Neuron (in vitro differentiated cells): ENCODE measurements around the gene TRPM2.

ENCODE experiments used
- H2AFZ ChIP-seq: one replicate; pipeline ENCODE4 v1.6.1; 2013; ENCODE audit warnings: low read depth, mild to moderate bottlenecking, inconsistent platforms, low read length, moderate library complexity
- H3K27me3 ChIP-seq: one replicate; pipeline ENCODE4 v1.6.1; 2013; ENCODE audit warnings: low read length; ENCODE audit not compliant: insufficient read depth
- H3K36me3 ChIP-seq: one replicate; pipeline ENCODE4 v1.6.1; 2013; ENCODE audit warnings: low read length; ENCODE audit not compliant: insufficient read depth
- H3K4me1 ChIP-seq: one replicate; pipeline ENCODE4 v1.6.1; 2013; ENCODE audit warnings: low read length; ENCODE audit not compliant: insufficient read depth
- H3K4me3 ChIP-seq: 2 replicates; pipeline ENCODE4 v1.5.1; 2013; ENCODE audit warnings: mild to moderate bottlenecking, low read length, moderate library complexity
- H3K9me3 ChIP-seq: one replicate; pipeline ENCODE4 v1.6.1; 2013; ENCODE audit warnings: low read length

TRPM2 gene

DNA sequence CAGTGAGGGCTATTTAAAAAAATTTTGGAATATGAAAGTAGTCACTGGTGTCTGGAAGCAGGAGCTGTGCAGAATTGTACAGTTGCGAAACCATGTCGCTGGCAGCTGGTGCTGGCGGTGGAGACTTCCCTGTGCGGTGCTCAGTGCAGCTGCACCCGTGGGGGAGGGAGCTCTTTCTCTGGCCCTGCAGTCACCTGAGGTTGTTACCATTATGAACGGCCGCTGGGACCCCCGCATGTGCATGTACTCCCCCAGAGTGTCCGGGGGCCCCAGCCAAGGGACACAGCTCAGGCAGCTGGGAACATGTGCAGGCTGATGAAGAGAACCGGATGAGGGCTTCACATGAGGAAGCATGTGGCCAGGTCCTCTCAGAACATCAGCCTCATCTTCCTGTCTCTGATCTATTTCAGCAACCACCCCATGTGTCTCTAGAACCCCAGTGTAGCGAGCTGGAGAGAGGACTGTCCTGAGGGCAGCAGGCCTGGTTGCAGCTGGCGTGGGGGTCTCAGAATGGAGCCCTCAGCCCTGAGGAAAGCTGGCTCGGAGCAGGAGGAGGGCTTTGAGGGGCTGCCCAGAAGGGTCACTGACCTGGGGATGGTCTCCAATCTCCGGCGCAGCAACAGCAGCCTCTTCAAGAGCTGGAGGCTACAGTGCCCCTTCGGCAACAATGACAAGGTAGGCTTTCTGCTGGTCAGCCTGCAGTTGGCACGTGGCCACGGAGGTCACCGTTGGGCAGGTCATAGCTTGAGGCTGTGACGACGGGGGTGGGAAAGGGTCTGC lies at the start of gene TRPM2:
TRPM2 (plus strand) TSS at position 431 of the 780 bp plus-strand sequence; CDS start at position 511, 80 bp downstream.
- Histone ChIP-seq H3K4me3 (no peak within 1 kb of the TSS), H3K4me1 (peaks cover 9% of the 10 kb centered on the region), H2AFZ (no peak within 1 kb of the TSS), H3K36me3 (no peaks in the 10 kb centered on the region), H3K9me3 (peaks cover 4% of the 10 kb centered on the region), H3K27me3 (no peaks in the 10 kb centered on the region)

- Histone ChIP-seq H3K4me3 (no peak overlapping the region), H3K9me3 (no peaks in the 10 kb centered on the region), H3K4me1 (peaks cover 52% of the 10 kb centered on the region), H3K36me3 (no peaks in the 10 kb centered on the region), H2AFZ (no peak overlapping the region), H3K27me3 (no peaks in the 10 kb centered on the region)
Observed at GRCh38 chr21:44304011-44304616, 49.3 kb upstream of the TRPM2 start.

DNA sequence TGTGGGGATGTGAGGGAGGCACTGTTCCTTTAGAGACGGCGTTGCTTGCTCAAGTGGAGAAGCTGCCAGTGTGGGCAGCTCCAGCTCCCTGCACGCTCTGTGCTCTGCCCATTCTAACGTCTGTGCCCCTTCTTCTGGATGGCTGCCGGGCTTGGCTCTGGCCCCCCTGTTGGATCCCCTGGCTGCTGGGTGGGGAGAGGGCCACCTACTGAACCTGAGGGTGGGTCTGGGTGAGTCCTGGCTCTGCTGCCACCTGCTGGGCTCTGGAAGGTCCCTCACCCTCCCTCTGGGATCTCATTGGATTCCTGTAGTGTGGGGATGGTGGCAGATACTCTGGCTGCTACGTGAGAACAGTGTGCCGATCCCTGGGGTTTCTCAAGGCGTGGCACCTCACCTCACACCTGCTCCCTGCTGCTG lies 48.5 kb upstream of the TRPM2 start:
- peaks cover 52% of the 10 kb centered on the region for H3K4me1 ChIP-seq
- H2AFZ ChIP-seq = no peak overlapping the region
- no peak overlapping the region for H3K4me3 ChIP-seq
- no peaks in the 10 kb centered on the region for H3K36me3 ChIP-seq
- H3K9me3 ChIP-seq = no peaks in the 10 kb centered on the region
- H3K27me3 ChIP-seq = no peaks in the 10 kb centered on the region

- Histone ChIP-seq H3K27me3 (no peaks in the 10 kb centered on the region), H3K4me3 (no peak overlapping the region), H3K4me1 (peaks cover 50% of the 10 kb centered on the region), H2AFZ (no peak overlapping the region), H3K36me3 (no peaks in the 10 kb centered on the region), H3K9me3 (no peaks in the 10 kb centered on the region)
Observed at GRCh38 chr21:44305691-44306090, 47.7 kb upstream of the TRPM2 start.

DNA sequence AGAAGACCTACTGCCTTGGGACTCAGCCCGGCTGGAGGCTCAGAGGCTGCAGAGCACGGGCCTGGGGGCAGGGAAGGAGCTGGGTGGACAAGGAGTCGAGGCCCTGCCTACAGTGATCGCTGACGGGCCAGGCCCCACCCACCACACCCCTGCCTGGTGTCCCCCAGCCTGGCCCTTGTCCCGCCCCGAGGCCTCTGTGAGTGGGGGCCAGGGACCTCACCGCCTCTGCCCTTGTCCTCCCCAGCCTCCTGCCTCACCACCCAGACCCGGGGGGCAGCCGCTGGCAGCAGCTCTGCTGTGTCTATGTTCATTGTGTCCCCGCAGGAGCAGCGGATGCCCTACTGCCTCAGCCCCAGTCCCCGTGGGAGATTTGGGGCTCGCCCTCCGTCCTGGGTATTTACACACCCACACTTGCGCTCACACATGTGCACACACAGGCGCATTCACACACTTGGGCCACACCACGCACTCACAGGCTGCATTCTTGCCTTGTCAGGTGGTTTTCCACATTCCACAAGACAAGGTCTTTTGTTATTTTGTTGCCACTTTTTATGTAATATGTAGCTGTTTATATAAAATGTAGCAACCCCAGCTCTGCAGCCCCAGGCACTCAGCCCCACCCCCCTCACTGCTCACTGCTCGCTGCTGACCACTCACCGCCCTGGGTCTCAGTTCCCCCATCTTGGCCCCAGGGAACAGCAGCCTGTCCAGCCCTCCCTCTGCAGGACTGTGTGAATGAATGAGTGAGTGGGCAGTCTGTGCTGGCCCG lies 46.3 kb upstream of the TRPM2 start:
- Histone ChIP-seq H3K27me3 (no peaks in the 10 kb centered on the region), H3K36me3 (peaks cover 12% of the 10 kb centered on the region), H3K9me3 (no peaks in the 10 kb centered on the region), H3K4me3 (no peak overlapping the region), H3K4me1 (peaks cover 42% of the 10 kb centered on the region), H2AFZ (no peak overlapping the region)

- no peak overlapping the region for H2AFZ ChIP-seq
- no peaks in the 10 kb centered on the region for H3K27me3 ChIP-seq
- peaks cover 24% of the 10 kb centered on the region for H3K4me1 ChIP-seq
- peaks cover 36% of the 10 kb centered on the region for H3K36me3 ChIP-seq
- no peak overlapping the region for H3K4me3 ChIP-seq
- H3K9me3 ChIP-seq = no peaks in the 10 kb centered on the region
Observed at GRCh38 chr21:44310628-44311507, 42.6 kb upstream of the TRPM2 start.

DNA sequence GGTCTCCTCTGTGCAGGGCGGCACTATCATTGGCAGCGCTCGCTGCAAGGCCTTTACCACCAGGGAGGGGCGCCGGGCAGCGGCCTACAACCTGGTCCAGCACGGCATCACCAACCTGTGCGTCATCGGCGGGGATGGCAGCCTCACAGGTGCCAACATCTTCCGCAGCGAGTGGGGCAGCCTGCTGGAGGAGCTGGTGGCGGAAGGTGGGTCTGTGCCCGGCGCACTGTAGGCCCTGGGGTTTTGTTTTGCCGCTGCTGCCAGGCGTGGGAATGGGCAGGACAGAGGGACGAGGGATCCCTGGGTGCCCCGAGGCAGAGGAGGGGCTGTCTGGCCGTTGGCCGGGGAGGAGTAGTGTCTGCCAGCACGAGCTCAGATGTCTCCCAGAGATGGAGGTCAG lies 41.3 kb upstream of the TRPM2 start:
- Histone ChIP-seq H3K36me3 (peaks cover 47% of the 10 kb centered on the region), H3K9me3 (no peaks in the 10 kb centered on the region), H3K4me3 (no peak overlapping the region), H3K4me1 (peaks cover 17% of the 10 kb centered on the region), H2AFZ (no peak overlapping the region), H3K27me3 (no peaks in the 10 kb centered on the region)

- H3K36me3 ChIP-seq = peaks cover 48% of the 10 kb centered on the region
- peaks cover 12% of the 10 kb centered on the region for H3K4me1 ChIP-seq
- H2AFZ ChIP-seq = no peak overlapping the region
- H3K4me3 ChIP-seq = no peak overlapping the region
- H3K27me3 ChIP-seq = no peaks in the 10 kb centered on the region
- no peaks in the 10 kb centered on the region for H3K9me3 ChIP-seq
Observed at GRCh38 chr21:44312716-44313115, 40.7 kb upstream of the TRPM2 start.

DNA sequence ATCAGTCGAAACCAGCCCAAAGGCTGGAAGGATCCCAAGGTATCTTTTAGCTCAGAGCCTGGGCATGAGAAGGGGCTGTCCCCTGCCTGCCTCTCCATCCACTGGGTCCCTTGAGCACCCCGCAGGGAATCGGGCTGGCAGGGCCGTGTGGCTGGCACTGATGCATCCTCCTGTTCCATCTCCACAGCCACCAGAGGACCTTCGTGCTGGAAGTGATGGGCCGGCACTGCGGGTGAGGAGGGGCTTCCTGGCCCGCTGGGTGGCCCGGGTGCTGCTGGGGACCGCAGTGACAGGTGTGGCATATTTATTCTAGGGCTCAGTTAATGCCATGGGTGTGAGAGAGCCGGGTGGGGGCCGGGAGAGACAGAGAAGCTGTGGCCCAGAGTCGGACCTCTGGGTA lies 40.0 kb upstream of the TRPM2 start:
- H3K36me3 ChIP-seq = peaks cover 55% of the 10 kb centered on the region
- H3K4me3 ChIP-seq = no peak overlapping the region
- peaks cover 9% of the 10 kb centered on the region for H3K4me1 ChIP-seq
- no peaks in the 10 kb centered on the region for H3K27me3 ChIP-seq
- no peaks in the 10 kb centered on the region for H3K9me3 ChIP-seq
- H2AFZ ChIP-seq = no peak overlapping the region

GRCh38 chr21:44314128-44314527 lies 39.3 kb upstream of the TRPM2 start:
- no peak overlapping the region for H3K4me3 ChIP-seq
- H3K27me3 ChIP-seq = no peaks in the 10 kb centered on the region
- no peaks in the 10 kb centered on the region for H3K9me3 ChIP-seq
- H3K4me1 ChIP-seq = peaks cover 4% of the 10 kb centered on the region
- no peak overlapping the region for H2AFZ ChIP-seq
- peaks cover 57% of the 10 kb centered on the region for H3K36me3 ChIP-seq

DNA sequence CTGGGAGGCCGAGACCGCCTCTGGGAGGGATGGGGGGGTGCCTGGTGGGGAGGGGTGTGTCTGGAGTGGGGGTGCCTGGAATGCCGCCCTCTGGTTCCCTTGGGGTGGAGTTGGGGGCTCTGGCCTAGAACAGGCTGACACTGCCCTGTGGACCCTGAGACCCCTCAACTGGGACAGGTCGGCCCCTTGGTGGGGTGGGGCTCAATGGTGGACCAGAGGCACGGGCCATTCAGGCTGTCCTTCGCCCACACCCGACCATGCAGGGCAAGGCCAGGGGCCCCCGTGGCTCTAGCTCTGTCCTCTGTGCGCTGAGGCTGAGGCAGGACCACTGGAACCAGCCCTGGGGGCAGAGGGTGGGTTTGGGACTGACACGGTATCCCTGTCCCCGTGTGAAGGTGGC lies 38.9 kb upstream of the TRPM2 start:
- H3K4me3 ChIP-seq = no peak overlapping the region
- H3K9me3 ChIP-seq = no peaks in the 10 kb centered on the region
- H3K36me3 ChIP-seq = peaks cover 61% of the 10 kb centered on the region
- H3K4me1 ChIP-seq = peaks cover under 1% of the 10 kb centered on the region
- no peaks in the 10 kb centered on the region for H3K27me3 ChIP-seq
- no peak overlapping the region for H2AFZ ChIP-seq

DNA sequence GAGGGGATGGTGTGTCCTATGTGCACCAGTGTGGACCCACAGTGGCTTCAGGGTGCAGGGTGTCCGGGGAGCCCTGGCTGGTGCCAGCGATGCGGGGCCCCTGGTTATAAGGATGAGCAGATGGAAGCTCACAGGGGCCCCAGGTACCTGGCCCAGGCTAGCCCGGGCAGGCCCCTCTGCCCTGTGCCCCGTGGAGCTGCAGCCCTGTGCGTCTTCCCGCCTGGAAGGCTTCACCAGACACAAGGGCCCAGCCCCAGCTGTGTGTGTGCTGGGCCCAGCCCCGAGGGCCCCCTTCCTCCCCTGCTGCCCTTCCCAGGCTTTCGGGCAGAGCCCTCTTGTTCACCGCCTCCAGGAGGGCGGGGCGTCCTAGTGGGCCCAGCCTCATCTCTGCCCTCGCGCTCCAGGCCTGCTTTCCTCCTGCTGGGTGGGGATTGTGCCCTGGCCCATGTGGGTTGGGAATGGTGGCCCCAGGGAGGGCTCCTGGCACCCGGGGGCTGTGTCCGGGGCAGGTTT lies 37.7 kb upstream of the TRPM2 start:
- Histone ChIP-seq H3K4me3 (no peak overlapping the region), H3K9me3 (no peaks in the 10 kb centered on the region), H3K4me1 (no peaks in the 10 kb centered on the region), H3K27me3 (no peaks in the 10 kb centered on the region), H2AFZ (no peak overlapping the region), H3K36me3 (peaks cover 64% of the 10 kb centered on the region)
